Tibial nerve (tissue), 4 donors: ENCODE results near the gene RIN3. TPM values are rescaled to one million over a fixed set of nuclear protein-coding genes. Genes with fewer than 3 reads are reported as not detected.
"Not testable (repeated sequence)": the region's sequence is repeated elsewhere in the genome, so short reads cannot be mapped to it uniquely, and the experiment has no call there.

Experiments used
- DNase-seq, 2 donors: peaks; one replicate each; pipeline ENCODE4 v3.0.0-alpha.2; 2019; ENCODE audit warnings: low spot score in 2 of 2
- H3K27ac ChIP-seq, 4 donors: fragments of 200-600 bp; sonication (generic) in 3 of 4; one replicate each; pipeline ENCODE4 v1.5.1; 2017 to 2019; ENCODE audit warnings: mild to moderate bottlenecking in 1 of 4
- H3K27me3 ChIP-seq, 2 donors: fragments of 200-600 bp; sonication (generic) in 1 of 2; one replicate each; pipeline versions ENCODE4 v1.5.1 to v1.6.0; 2017 to 2019
- H3K36me3 ChIP-seq, 3 donors: fragments of 200-600 bp; sonication (generic); one replicate each; pipeline ENCODE4 v1.5.1; 2018 to 2019
- H3K4me1 ChIP-seq, 4 donors: fragments of 200-600 bp; sonication (generic) in 3 of 4; one replicate each; pipeline ENCODE4 v1.5.1; 2017 to 2019
- H3K4me3 ChIP-seq, 4 donors: fragments of 200-600 bp; sonication (generic) in 3 of 4; one replicate each; pipeline ENCODE4 v1.5.1; 2017 to 2019; ENCODE audit warnings: mild to moderate bottlenecking in 1 of 4, moderate library complexity in 1 of 4
- H3K9me3 ChIP-seq, 4 donors: fragments of 200-600 bp; sonication (generic) in 3 of 4; one replicate each; pipeline ENCODE4 v1.5.1; 2017 to 2019
- CTCF ChIP-seq, 5 experiments: fragments of 200-600 bp in 3 of 5; fragments of 450-650 bp in 2 of 5; sonication (generic) in 3 of 5; IDR thresholded peaks; one replicate each; pipeline ENCODE4 v1.5.1; 2016 to 2019; ENCODE audit warnings: antibody characterized with exemption in 5 of 5, mild to moderate bottlenecking in 3 of 5, moderate library complexity in 2 of 5
- EP300 ChIP-seq, 2 donors: sonication (generic); formaldehyde crosslinking; IDR thresholded peaks; one replicate each; pipeline ENCODE4 v1.6.1; 2017; ENCODE audit warnings: antibody characterized with exemption in 2 of 2, mild to moderate bottlenecking in 1 of 2
- POLR2A ChIP-seq, 2 donors: fragments of 450-650 bp; IDR thresholded peaks; one replicate each; pipeline ENCODE4 v1.6.1; 2017; ENCODE audit warnings: antibody characterized with exemption in 2 of 2, mild to moderate bottlenecking in 2 of 2, moderate library complexity in 2 of 2
- WGBS, 2 donors: methylation state at CpG; one replicate each; pipeline ENCODE4 v1.1.5; 2018; 5-methylcytosine and 5-hydroxymethylcytosine counted together
- total RNA-seq, 4 donors: library from RNA; depleted of rRNA; stranded (reverse); fragments of >200 nt; gene quantifications; one replicate each; pipeline ENCODE4 v1.1.0, GENCODE V29; 2016

RIN3 gene
- total RNA-seq, 4 donors from 2014 or later, result 14.2 to 34.2 (median 15.5) TPM

GRCh38 chr14:92679246-92679645, 165.7 kb downstream of the RIN3 start:
- H3K4me3 ChIP-seq, result no peak overlapping the region
- TF ChIP-seq EP300 (IDR thresholded peaks at IDR 0.05), result no peak
- no peak for TF ChIP-seq CTCF (IDR thresholded peaks at IDR 0.05)
- TF ChIP-seq POLR2A (IDR thresholded peaks at IDR 0.05), result no peak
- H3K27me3 ChIP-seq, result no peaks in the 10 kb centered on the region
- H3K36me3 ChIP-seq, result peaks cover 0 to 45% (median 0%) of the 10 kb centered on the region in 3 donors
- 85 to 96% methylated on average over 4 of the region's 4 CpGs for WGBS, 2 donors
- DNase-seq, result no peak
- H3K27ac ChIP-seq, result no peak overlapping the region
- peaks cover 0 to 17% (median 5%) of the 10 kb centered on the region in 4 donors for H3K4me1 ChIP-seq
- no peaks in the 10 kb centered on the region for H3K9me3 ChIP-seq

- Histone ChIP-seq H3K4me1 (peaks cover 0 to 17% (median 5%) of the 10 kb centered on the region in 4 donors), H3K36me3 (peaks cover 0 to 52% (median 0%) of the 10 kb centered on the region in 3 donors)
- H3K27me3 ChIP-seq, H3K9me3 ChIP-seq, DNase-seq, H3K4me3 ChIP-seq, H3K27ac ChIP-seq: not testable (repeated sequence)
- 70 to 86% methylated on average over 4 of the region's 4 CpGs for WGBS, 2 donors
Measured at GRCh38 chr14:92680330-92680729, 166.7 kb downstream of the RIN3 start.

GRCh38 chr14:92680781-92681650, 167.4 kb downstream of the RIN3 start:
- H3K4me3 ChIP-seq, result no peak overlapping the region
- no peaks in the 10 kb centered on the region for H3K9me3 ChIP-seq
- no peak overlapping the region for H3K27ac ChIP-seq
- 17 to 31% methylated on average over 10 to 13 of the region's 13 CpGs for WGBS, 2 donors
- peaks cover 0 to 59% (median 0%) of the 10 kb centered on the region in 3 donors for H3K36me3 ChIP-seq
- TF ChIP-seq CTCF (IDR thresholded peaks at IDR 0.05) (peak; percentile 82 to 90 (median 86)), EP300 (IDR thresholded peaks at IDR 0.05) (no peak)
- DNase-seq, result peak; percentile 42 to 73
- no peaks in the 10 kb centered on the region for H3K27me3 ChIP-seq
- H3K4me1 ChIP-seq, result peaks cover 0 to 17% (median 5%) of the 10 kb centered on the region in 4 donors

- no peak for DNase-seq
- TF ChIP-seq POLR2A (IDR thresholded peaks at IDR 0.05) (no peak), EP300 (IDR thresholded peaks at IDR 0.05) (no peak), CTCF (IDR thresholded peaks at IDR 0.05) (no peak)
- WGBS, 2 donors, result 87 to 92% methylated on average over 8 of the region's 8 CpGs
Measured at GRCh38 chr14:92683041-92683440, 169.5 kb downstream of the RIN3 start.

GRCh38 chr14:92684801-92685560, 171.4 kb downstream of the RIN3 start:
- DNase-seq, result no peak
- no peaks in the 10 kb centered on the region for H3K9me3 ChIP-seq
- H3K27me3 ChIP-seq, result peaks cover 0 to 14% of the 10 kb centered on the region in 2 donors
- no peak overlapping the region for H3K27ac ChIP-seq
- WGBS, 2 donors, result 88 to 91% methylated on average over 19 to 21 of the region's 21 CpGs
- peaks cover 0 to 48% (median 0%) of the 10 kb centered on the region in 3 donors for H3K36me3 ChIP-seq
- TF ChIP-seq EP300 (IDR thresholded peaks at IDR 0.05) (no peak), CTCF (IDR thresholded peaks at IDR 0.05) (no peak), POLR2A (IDR thresholded peaks at IDR 0.05) (no peak)
- peaks cover 0 to 28% (median 7%) of the 10 kb centered on the region in 4 donors for H3K4me1 ChIP-seq
- no peak overlapping the region for H3K4me3 ChIP-seq

More at GRCh38 chr14:92683041-92683440, 169.5 kb downstream of the RIN3 start:
- H3K4me1 ChIP-seq, result peaks cover 0 to 26% (median 7%) of the 10 kb centered on the region in 4 donors
- no peak overlapping the region for H3K27ac ChIP-seq
- H3K9me3 ChIP-seq, result no peaks in the 10 kb centered on the region
- peaks cover 0 to 10% of the 10 kb centered on the region in 2 donors for H3K27me3 ChIP-seq
- no peak overlapping the region for H3K4me3 ChIP-seq
- H3K36me3 ChIP-seq, result peaks cover 0 to 60% (median 0%) of the 10 kb centered on the region in 3 donors
